ENCODE measurements around the gene TMEM212. TPM values are rescaled to one million over a fixed set of nuclear protein-coding genes. Genes with fewer than 3 reads are reported as not detected.

Gene TMEM212
- total and polyA plus RNA-seq, 2 experiments from 2014 or later, result not detected

DNA sequence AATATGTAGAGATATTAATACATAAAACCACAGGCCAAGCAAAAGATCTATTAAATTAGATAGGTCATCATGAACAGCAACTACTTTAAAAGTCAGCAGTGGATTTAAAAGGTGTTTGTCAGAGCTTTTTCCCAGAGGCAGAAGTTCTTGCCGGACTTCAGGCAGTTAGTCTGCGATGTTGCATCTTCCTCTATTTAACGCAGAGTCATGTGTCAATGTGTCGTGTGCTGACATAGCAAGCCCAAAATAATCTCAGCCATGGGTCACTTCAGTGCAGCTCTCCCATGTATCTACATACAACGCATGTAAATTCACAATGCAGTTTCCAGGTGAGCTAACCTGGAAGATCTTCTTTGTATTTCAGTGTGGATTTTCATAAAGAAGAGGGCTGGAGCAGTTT lies 8.0 kb upstream of the TMEM212 start:
- H2AFZ ChIP-seq, result no peak overlapping the region

DNA sequence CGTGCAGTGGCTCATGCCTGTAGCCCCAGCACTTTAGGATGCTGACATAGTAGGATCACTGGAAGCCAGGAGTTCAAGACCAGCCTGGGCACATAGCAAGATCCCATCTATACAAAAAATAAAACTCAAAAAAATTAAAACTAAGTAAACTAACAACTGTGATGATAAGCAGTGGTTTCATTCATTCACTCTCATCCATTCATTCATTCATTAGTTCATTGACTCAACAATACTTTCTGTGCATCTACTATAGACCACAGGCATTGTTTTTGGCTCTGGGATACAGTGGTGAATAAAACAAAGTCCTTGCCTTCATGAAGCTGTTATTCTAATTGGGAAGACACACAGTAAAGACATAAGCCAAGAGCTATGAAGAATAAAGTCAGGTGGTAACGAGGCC lies 7.5 kb upstream of the TMEM212 start:
- no peaks in the 10 kb centered on the region for H4K20me1 ChIP-seq (ENCODE audit: insufficient read depth, poor library complexity, severe bottlenecking)
- peaks cover 36% of the 10 kb centered on the region for H3K4me1 ChIP-seq (ENCODE audit: insufficient read depth)
- no peaks in the 10 kb centered on the region for H3K9me3 ChIP-seq (ENCODE audit: low read depth)
- H3K4me3 ChIP-seq, result no peak overlapping the region
- H3K36me3 ChIP-seq (replicated peaks; ENCODE audit: insufficient read depth, low read depth), result no peaks in the 10 kb centered on the region
- TF ChIP-seq EZH2 (IDR thresholded peaks at IDR 0.05; ENCODE audit: borderline replicate concordance), result no peak
- no peak for TF ChIP-seq EZH2phosphoT487 (IDR thresholded peaks at IDR 0.05; ENCODE audit: low read depth, severe bottlenecking, unreplicated experiment)
- TF ChIP-seq, protein P1, sequence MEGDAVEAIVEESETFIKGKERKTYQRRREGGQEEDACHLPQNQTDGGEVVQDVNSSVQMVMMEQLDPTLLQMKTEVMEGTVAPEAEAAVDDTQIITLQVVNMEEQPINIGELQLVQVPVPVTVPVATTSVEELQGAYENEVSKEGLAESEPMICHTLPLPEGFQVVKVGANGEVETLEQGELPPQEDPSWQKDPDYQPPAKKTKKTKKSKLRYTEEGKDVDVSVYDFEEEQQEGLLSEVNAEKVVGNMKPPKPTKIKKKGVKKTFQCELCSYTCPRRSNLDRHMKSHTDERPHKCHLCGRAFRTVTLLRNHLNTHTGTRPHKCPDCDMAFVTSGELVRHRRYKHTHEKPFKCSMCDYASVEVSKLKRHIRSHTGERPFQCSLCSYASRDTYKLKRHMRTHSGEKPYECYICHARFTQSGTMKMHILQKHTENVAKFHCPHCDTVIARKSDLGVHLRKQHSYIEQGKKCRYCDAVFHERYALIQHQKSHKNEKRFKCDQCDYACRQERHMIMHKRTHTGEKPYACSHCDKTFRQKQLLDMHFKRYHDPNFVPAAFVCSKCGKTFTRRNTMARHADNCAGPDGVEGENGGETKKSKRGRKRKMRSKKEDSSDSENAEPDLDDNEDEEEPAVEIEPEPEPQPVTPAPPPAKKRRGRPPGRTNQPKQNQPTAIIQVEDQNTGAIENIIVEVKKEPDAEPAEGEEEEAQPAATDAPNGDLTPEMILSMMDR (IDR thresholded peaks at IDR 0.05; ENCODE audit: poor library complexity), result no peak
- no peak for DNase-seq (ENCODE audit: low spot score)
- H3K79me2 ChIP-seq, result no peaks in the 10 kb centered on the region
- no peak overlapping the region for H3K4me2 ChIP-seq
- H3K9me2 ChIP-seq (replicated peaks; ENCODE audit: insufficient read depth), result no peaks in the 10 kb centered on the region
- H3K27ac ChIP-seq, result no peak overlapping the region
- 79% methylated on average over 2 of the region's 2 CpGs for WGBS (ENCODE audit: low lambda C conversion rate, missing lambda C conversion rate)
- H2AFZ ChIP-seq, result no peak overlapping the region
- no peaks in the 10 kb centered on the region for H3K27me3 ChIP-seq

More for the DNA sequence above, 8.0 kb upstream of the TMEM212 start:
- Histone ChIP-seq H3K4me2 (no peak overlapping the region), H3K4me1 (ENCODE audit: insufficient read depth) (peaks cover 36% of the 10 kb centered on the region), H3K27me3 (no peaks in the 10 kb centered on the region), H3K9me2 (replicated peaks; ENCODE audit: insufficient read depth) (no peaks in the 10 kb centered on the region), H3K9me3 (ENCODE audit: low read depth) (no peaks in the 10 kb centered on the region), H3K36me3 (replicated peaks; ENCODE audit: insufficient read depth, low read depth) (no peaks in the 10 kb centered on the region), H4K20me1 (ENCODE audit: insufficient read depth, poor library complexity, severe bottlenecking) (no peaks in the 10 kb centered on the region), H3K4me3 (no peak overlapping the region), H3K79me2 (no peaks in the 10 kb centered on the region), H3K27ac (peak overlapping the region; percentile 57)
- no peak for TF ChIP-seq EZH2 (IDR thresholded peaks at IDR 0.05; ENCODE audit: borderline replicate concordance)
- TF ChIP-seq EZH2phosphoT487 (IDR thresholded peaks at IDR 0.05; ENCODE audit: low read depth, severe bottlenecking, unreplicated experiment), result no peak
- TF ChIP-seq, protein P1 (IDR thresholded peaks at IDR 0.05; ENCODE audit: poor library complexity), result no peak
- DNase-seq (ENCODE audit: low spot score), result no peak
- 82% methylated on average over 5 of the region's 5 CpGs for WGBS (ENCODE audit: low lambda C conversion rate, missing lambda C conversion rate)

DNA sequence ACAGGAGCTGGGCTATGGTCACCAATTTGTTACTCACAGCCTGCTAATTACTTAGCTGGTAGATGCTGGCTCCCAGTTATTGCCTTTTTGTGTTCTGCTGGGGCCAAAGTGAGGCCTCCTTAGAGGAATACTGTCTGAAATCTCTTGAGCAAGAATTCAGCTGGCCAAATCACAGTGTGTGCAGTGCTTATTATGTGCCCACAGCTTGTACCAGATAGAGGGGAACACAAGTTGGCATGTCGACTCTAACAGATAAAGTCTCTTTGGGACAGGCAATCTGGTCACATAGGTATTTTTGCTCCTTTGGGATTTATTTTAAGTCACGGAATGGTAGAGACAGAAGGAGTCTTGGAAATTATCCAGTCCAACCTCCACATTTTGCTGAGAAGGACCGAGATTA lies 6.3 kb upstream of the TMEM212 start:
- TF ChIP-seq EZH2 (IDR thresholded peaks at IDR 0.05; ENCODE audit: borderline replicate concordance) (no peak), EZH2phosphoT487 (IDR thresholded peaks at IDR 0.05; ENCODE audit: low read depth, severe bottlenecking, unreplicated experiment) (no peak)
- TF ChIP-seq, protein P1 (IDR thresholded peaks at IDR 0.05; ENCODE audit: poor library complexity), result no peak
- H3K4me3 ChIP-seq, result no peak overlapping the region
- H3K9me3 ChIP-seq (ENCODE audit: low read depth), result no peaks in the 10 kb centered on the region
- no peaks in the 10 kb centered on the region for H3K36me3 ChIP-seq (replicated peaks; ENCODE audit: insufficient read depth, low read depth)
- no peak overlapping the region for H3K27ac ChIP-seq
- no peaks in the 10 kb centered on the region for H3K79me2 ChIP-seq
- WGBS (ENCODE audit: low lambda C conversion rate, missing lambda C conversion rate), result 88% methylated on average over 3 of the region's 3 CpGs
- no peaks in the 10 kb centered on the region for H3K9me2 ChIP-seq (replicated peaks; ENCODE audit: insufficient read depth)
- H3K4me2 ChIP-seq, result no peak overlapping the region
- H3K4me1 ChIP-seq (ENCODE audit: insufficient read depth), result peaks cover 45% of the 10 kb centered on the region
- H3K27me3 ChIP-seq, result no peaks in the 10 kb centered on the region
- H2AFZ ChIP-seq, result no peak overlapping the region
- no peaks in the 10 kb centered on the region for H4K20me1 ChIP-seq (ENCODE audit: insufficient read depth, poor library complexity, severe bottlenecking)
- no peak for DNase-seq (ENCODE audit: low spot score)

DNA sequence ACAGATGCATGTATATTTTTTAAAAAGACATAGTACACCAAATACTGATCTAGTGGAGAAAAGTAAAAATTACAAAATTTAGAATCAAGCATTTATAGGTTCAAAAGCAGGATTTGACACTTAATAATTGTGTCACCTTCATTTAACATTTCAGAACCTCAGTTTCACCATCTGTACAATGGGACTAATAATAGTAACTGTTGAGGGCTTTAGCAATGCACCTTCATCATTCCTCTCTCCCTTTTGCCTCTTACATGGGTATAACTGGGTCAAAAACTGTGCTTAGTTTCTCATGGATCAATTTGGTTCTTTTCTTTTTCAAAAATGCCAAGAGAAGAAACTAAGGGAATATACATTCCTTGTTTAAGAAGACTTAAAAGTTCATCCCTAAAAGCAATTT lies 5.5 kb upstream of the TMEM212 start:
- H3K4me1 ChIP-seq (ENCODE audit: insufficient read depth), result peaks cover 45% of the 10 kb centered on the region
- no peaks in the 10 kb centered on the region for H3K27me3 ChIP-seq
- H3K4me3 ChIP-seq, result no peak overlapping the region
- H3K27ac ChIP-seq, result peak overlapping the region; percentile 65
- peak overlapping the region; percentile 68 for H3K4me2 ChIP-seq
- H3K79me2 ChIP-seq, result no peaks in the 10 kb centered on the region
- DNase-seq (ENCODE audit: low spot score), result no peak
- no peaks in the 10 kb centered on the region for H3K9me2 ChIP-seq (replicated peaks; ENCODE audit: insufficient read depth)
- TF ChIP-seq EZH2 (IDR thresholded peaks at IDR 0.05; ENCODE audit: borderline replicate concordance) (no peak), EZH2phosphoT487 (IDR thresholded peaks at IDR 0.05; ENCODE audit: low read depth, severe bottlenecking, unreplicated experiment) (no peak)
- TF ChIP-seq, protein P1 (IDR thresholded peaks at IDR 0.05; ENCODE audit: poor library complexity), result no peak
- no peak overlapping the region for H2AFZ ChIP-seq
- H4K20me1 ChIP-seq (ENCODE audit: insufficient read depth, poor library complexity, severe bottlenecking), result no peaks in the 10 kb centered on the region
- no peaks in the 10 kb centered on the region for H3K36me3 ChIP-seq (replicated peaks; ENCODE audit: insufficient read depth, low read depth)
- no peaks in the 10 kb centered on the region for H3K9me3 ChIP-seq (ENCODE audit: low read depth)
